Left lobe of liver (tissue), 2 donors: ENCODE measurements around the gene CCDC124. TPM values are rescaled to one million over a fixed set of nuclear protein-coding genes. Genes with fewer than 3 reads are reported as not detected.
"Not testable (repeated sequence)": the region's sequence is repeated elsewhere in the genome, so short reads cannot be mapped to it uniquely, and the experiment has no call there.

Experiments
- ATAC-seq: fragments of 200-7000 bp; cut with Tn5 transposase; one replicate; pipeline ENCODE4 v1.9.1; 2020; ENCODE audit warnings: mild to moderate bottlenecking, moderate library complexity
- DNase-seq: peaks from one replicate; pipeline ENCODE4 v3.0.0-alpha.2; 2020; ENCODE audit warnings: low spot score
- total RNA-seq: library from RNA; stranded (reverse); gene quantifications from one replicate; pipeline ENCODE4 v1.2.1, GENCODE V29; 2021
- donor health status: DM: no; HTN: no; CAD: no; lungs with moderate emphysema.
- donor health status: DM: no; HTN: yes; CAD: no.

Gene CCDC124, protein sequence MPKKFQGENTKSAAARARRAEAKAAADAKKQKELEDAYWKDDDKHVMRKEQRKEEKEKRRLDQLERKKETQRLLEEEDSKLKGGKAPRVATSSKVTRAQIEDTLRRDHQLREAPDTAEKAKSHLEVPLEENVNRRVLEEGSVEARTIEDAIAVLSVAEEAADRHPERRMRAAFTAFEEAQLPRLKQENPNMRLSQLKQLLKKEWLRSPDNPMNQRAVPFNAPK
- 31.6 TPM for total RNA-seq

GRCh38 chr19:17932485-17933338 lies at the start of gene CCDC124:
TSS of gene CCDC124 (plus strand) at chr19:17933015. CDS start at chr19:17936421, 3,406 bp downstream.
- ATAC-seq (peak; percentile 97), DNase-seq (peak; percentile 92)

DNA sequence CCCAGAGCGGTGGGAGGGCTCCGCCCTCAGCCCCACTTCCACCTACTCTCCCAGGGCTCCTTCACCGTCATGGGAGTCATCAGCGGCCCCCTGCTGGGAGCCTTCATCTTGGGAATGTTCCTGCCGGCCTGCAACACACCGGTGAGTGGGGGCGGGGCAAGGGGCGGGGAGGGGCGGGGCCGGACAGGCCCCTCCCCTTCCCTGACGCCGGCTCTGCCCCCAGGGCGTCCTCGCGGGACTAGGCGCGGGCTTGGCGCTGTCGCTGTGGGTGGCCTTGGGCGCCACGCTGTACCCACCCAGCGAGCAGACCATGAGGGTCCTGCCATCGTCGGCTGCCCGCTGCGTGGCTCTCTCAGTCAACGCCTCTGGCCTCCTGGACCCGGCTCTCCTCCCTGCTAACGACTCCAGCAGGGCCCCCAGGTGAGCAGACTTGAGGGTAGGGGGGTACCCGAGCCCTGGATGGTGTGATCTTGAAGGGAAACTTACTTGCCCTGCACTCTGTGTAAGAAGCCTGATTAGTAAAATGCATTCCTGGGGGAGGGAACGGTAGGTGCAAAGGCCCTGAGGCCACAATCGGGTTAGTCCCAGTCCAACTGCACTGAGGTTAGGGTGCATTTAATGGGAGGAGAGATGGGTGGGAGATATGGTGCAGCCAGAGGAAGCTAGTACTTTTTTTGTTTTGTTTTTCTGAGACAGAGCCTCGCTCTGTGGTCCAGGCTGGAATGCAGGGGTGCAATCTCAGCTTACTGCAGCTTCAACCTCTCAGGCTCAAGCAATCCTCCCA lies 49.0 kb upstream of the CCDC124 start:
- DNase-seq, result no peak
- ATAC-seq, result no peak

- no peak for ATAC-seq
- no peak for DNase-seq
These were observed 46.3 kb upstream of the CCDC124 start for GRCh38 chr19:17886515-17886914.

DNA sequence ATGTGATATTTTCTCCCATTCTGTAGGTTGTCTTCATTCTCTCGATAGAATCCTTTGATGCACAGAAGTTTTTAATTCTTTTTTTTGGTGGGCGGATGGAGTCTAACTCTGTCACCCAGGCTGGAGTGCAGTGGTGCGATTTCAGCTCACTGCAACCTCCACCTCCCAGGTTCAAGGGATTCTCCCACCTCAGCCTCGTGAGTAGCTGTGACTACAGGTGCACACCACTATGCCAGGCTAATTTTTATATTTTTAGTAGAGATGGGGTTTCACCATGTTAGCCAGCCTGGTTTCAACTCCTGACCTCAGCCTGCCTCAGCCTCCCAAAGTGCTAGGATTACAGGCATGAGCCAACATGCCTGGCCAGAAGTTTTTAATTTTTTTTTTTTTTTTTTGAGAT lies 45.6 kb upstream of the CCDC124 start:
- not testable (repeated sequence) for ATAC-seq

GRCh38 chr19:17888260-17888659 lies 44.6 kb upstream of the CCDC124 start:
- ATAC-seq, result no peak
- DNase-seq, result no peak

More for the DNA sequence above, 45.6 kb upstream of the CCDC124 start:
- DNase-seq, result not testable (repeated sequence)

- ATAC-seq (peak; percentile 55), DNase-seq (no peak)
These were observed 43.1 kb upstream of the CCDC124 start for GRCh38 chr19:17889609-17890214.

DNA sequence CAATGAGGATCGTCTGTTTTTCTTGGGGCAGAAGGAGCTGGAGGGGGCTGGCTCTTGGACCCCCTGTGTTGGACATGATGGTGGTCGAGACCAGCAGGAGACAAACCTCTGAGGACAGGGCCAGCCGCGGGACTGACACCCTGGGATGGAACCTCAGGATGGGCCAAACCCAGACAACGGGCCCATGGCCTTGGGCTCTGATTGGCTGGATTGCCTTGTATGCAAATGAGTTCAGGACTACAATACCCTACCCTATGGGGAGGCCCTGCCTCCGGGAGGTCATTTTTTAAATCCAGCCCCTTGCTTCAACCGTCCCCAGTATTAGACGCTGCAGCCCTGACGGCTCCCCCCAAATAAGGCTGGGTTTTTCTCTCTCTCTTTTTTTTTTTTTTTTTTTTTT lies 39.0 kb upstream of the CCDC124 start:
- DNase-seq, result no peak
- ATAC-seq, result no peak

DNA sequence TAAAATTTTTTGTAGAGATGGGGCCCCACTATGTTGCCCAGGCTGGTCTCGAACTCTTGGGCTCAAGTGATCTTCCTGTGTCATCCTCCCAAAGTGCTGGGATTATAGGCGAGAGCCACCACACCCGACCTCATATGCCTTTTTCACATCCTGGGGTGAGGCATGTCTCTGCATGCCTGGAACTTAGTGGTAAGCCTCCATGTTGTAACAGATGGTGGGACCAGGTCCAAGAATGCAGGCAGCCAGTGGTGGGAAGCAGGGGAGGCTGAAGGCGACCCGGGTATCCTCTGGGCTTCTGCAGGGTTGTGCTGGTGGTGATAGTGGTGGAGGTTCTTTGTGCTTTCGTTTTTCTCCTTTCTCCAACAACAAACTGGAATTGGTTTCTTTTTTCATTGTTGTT lies 30.1 kb upstream of the CCDC124 start:
- no peak for DNase-seq
- no peak for ATAC-seq

GRCh38 chr19:17908244-17908643 lies 24.6 kb upstream of the CCDC124 start:
- ATAC-seq, result no peak
- DNase-seq, result no peak

GRCh38 chr19:17909003-17909732 lies 23.6 kb upstream of the CCDC124 start:
- DNase-seq, result no peak
- no peak for ATAC-seq

- no peak for ATAC-seq
- DNase-seq, result no peak
These were observed 21.9 kb upstream of the CCDC124 start for GRCh38 chr19:17910791-17911360.

- no peak for ATAC-seq
- no peak for DNase-seq
These were observed 16.7 kb upstream of the CCDC124 start for GRCh38 chr19:17915940-17916593.

GRCh38 chr19:17918151-17918550 lies 14.7 kb upstream of the CCDC124 start:
- not testable (repeated sequence) for DNase-seq, ATAC-seq

DNA sequence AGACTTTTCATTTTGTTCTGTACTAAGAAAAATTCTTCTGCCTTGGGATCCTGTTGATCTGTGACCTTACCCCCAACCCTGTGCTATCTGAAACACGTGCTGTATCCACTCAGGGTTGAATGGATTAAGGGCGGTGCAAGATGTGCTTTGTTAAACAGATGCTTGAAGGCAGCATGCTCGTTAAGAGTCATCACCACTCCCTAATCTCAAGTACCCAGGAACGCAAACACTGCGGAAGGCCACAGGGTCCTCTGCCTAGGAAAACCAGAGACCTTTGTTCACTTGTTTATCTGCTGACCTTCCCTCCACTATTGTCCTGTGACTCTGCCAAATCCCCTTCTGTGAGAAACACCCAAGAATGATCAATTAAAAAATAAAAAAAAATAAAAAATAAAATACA lies 13.7 kb upstream of the CCDC124 start:
- not testable (repeated sequence) for DNase-seq, ATAC-seq

DNA sequence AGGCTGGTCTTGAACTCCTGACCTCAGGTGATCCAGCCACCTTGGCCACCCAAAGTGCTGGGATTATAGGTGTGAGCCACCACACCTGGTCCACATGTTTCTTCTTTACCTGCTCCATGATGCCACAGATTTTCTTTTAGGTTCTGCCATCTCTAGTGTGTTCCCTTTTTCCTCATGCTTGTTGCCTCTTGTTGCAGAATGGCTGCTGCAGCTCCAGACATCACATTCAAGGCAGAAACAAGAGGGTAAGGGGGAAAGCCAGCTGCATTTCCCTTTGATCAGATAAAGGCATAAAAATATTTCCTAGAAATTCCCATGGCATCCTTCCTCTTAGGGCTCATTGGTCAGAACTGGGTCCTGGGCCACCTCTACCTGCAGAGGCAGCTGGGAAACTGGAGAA lies 12.3 kb upstream of the CCDC124 start:
- no peak for DNase-seq
- no peak for ATAC-seq

DNA sequence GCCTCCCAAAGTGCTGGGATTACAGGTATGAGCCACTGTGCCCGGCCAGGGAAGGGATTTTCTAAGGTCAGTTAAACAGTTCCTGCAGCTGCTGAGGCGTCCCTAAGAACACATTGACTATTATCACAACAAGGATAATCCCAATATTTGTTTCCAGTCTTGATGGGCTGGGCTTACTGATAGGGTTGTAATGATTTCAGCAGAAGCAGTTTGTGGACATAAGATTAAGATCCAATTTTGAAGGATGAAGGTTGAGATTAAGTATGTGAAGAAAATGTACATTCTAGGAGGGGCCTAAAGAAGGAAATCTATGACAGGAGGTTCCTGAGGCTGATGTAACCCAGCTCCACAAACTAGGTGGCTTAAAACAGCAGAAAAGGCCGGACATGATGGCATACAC lies 10.7 kb upstream of the CCDC124 start:
- ATAC-seq (no peak), DNase-seq (no peak)

DNA sequence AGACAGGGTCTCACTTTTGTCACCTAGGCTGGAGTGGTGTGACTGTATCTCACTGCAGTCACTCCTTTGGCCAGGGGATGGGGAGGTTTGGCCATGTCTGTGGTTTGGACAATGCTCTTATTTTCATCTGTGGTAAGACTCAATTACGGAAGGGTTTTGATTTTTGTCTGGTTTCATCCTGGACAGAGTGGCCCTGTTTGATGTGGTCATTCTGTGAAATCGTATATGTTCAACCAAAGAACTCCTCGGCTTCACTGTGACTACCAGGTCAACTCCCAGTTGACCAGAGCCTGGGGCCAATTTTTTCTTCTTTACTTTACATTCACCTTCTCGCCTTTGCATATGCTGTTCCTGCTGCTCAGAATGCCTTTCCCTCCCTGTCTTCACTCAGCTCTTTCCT lies 6.8 kb upstream of the CCDC124 start:
- no peak for ATAC-seq
- no peak for DNase-seq

DNA sequence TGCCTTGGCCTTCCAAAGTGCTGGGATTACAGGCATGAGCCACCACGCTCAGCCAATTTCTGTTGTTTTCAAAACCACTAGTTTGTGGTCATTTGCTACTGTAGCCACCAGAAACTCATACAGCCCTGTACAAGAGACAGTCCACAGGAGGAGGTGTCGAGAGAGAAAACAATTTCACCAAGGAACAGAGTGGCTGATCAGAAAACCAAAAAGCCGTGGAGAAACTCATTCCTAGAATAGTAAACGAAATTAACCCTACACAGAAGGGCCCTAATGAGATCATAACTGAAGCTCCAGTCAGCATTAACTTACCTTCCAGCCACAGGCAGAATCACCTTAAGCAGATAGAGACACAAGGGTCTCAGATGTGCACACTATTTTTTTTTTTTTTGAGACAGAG lies 3.8 kb upstream of the CCDC124 start:
- DNase-seq (no peak), ATAC-seq (no peak)

- DNase-seq (no peak), ATAC-seq (no peak)
These were observed 1.2 kb upstream of the CCDC124 start for GRCh38 chr19:17931532-17932191.
